Panc1 (cell line): Measurements from ENCODE around the gene SIGMAR1. TPM values are rescaled to one million over a fixed set of nuclear protein-coding genes. Genes with fewer than 3 reads are reported as not detected.

Source experiments
- ATAC-seq: fragments of 200-7000 bp; cut with Tn5 transposase; 2 replicates; pipeline ENCODE4 v1.9.1; 2020; ENCODE audit warnings: mild to moderate bottlenecking, moderate library complexity
- BruUV-seq: library from RNA; stranded (reverse); fragments of 400-500 nt; replicated peaks from 2 replicates; lab custom pipeline; 2021; lab: Mats Ljungman, UMichigan
- CTCF ChIA-PET: fragments of 300-600 bp; sonication (Branson Sonifier 250); formaldehyde crosslinking; loops from one replicate; lab custom pipeline; 2022; ENCODE audit warnings: antibody characterized with exemption; lab: Charles Lee
- POLR2A ChIA-PET: fragments of 300-600 bp; sonication (Branson Sonifier 250); formaldehyde crosslinking; loops from one replicate; lab custom pipeline; 2022; ENCODE audit warnings: antibody characterized with exemption; lab: Charles Lee
- DNase-seq: peaks from one replicate; pipeline ENCODE4 v3.0.0-alpha.2; 2010; ENCODE audit warnings: low read depth, low spot score
- H3K27ac ChIP-seq: 2 replicates; pipeline ENCODE4 v1.5.1; 2011; ENCODE audit warnings: mild to moderate bottlenecking, low read length, inconsistent platforms
- H3K27me3 ChIP-seq: fragments of 200-500 bp; sonication (Bioruptor generic); 2 replicates; pipeline ENCODE4 v1.6.0; 2014; ENCODE audit warnings: low read length, inconsistent platforms; ENCODE audit not compliant: control insufficient read depth, insufficient read depth
- H3K36me3 ChIP-seq: fragments of 200-500 bp; sonication (Bioruptor generic); 2 replicates; pipeline ENCODE4 v1.5.1; 2014; ENCODE audit warnings: inconsistent platforms, mild to moderate bottlenecking, low read length, moderate library complexity; ENCODE audit not compliant: control insufficient read depth, insufficient read depth
- H3K4me1 ChIP-seq: 2 replicates; pipeline ENCODE4 v1.5.1; 2011; ENCODE audit warnings: inconsistent platforms, mild to moderate bottlenecking, low read length, moderate library complexity; ENCODE audit not compliant: control insufficient read depth, insufficient read depth
- H3K4me3 ChIP-seq, 2 experiments: 2 replicates each; pipeline ENCODE4 v1.5.1; 2011 to 2012; ENCODE audit warnings: low read depth in 2 of 2, low read length in 2 of 2, mild to moderate bottlenecking in 2 of 2, inconsistent platforms in 1 of 2, moderate library complexity in 1 of 2
- H3K9me3 ChIP-seq: fragments of 200-500 bp; sonication (Bioruptor generic); 2 replicates; pipeline ENCODE4 v1.5.1; 2014; ENCODE audit warnings: low read depth, mild to moderate bottlenecking, inconsistent platforms, low read length, moderate library complexity; ENCODE audit not compliant: control insufficient read depth, insufficient read depth
- SIN3A ChIP-seq: IDR thresholded peaks from 2 replicates; pipeline ENCODE4 v1.6.1; 2012; ENCODE audit warnings: low read depth, mild to moderate bottlenecking, low read length, moderate library complexity, borderline replicate concordance; ENCODE audit not compliant: insufficient read depth
- TCF7L2 ChIP-seq: IDR thresholded peaks from 2 replicates; pipeline ENCODE4 v1.6.1; 2011; ENCODE audit warnings: mild to moderate bottlenecking, low read depth, low read length, inconsistent platforms
- in situ Hi-C: cut with HindIII; loops from 2 replicates; pipeline ENCODE4 v1.10.0; 2016; ENCODE audit warnings: low sequenced_read_pairs, low pct_unique_long_range_greater_than_20kb
- intact Hi-C: fragments of 100-400 bp; cut with micrococcal nuclease; formaldehyde crosslinking; loops from one replicate; pipeline ENCODE4 v1.10.0; 2022; ENCODE audit not compliant: unreplicated experiment
- total RNA-seq: library from RNA; stranded (reverse); gene quantifications from one replicate; pipeline ENCODE4 v1.2.1, GENCODE V29; 2021; ENCODE audit not compliant: unreplicated experiment
- TF ChIP-seq, protein P1 (sequence below): fragments of 450-650 bp; IDR thresholded peaks from 2 replicates; pipeline ENCODE4 v1.5.1; 2017; ENCODE audit warnings: mild to moderate bottlenecking
- TF ChIP-seq, protein P2 (sequence below), 2 experiments: IDR thresholded peaks; 2 replicates each; pipeline ENCODE4 v1.6.1; 2011 to 2012; ENCODE audit warnings: low read depth in 2 of 2, control low read depth in 1 of 2, low read length in 1 of 2, mild to moderate bottlenecking in 1 of 2, moderate library complexity in 1 of 2; ENCODE audit not compliant: insufficient read depth in 1 of 2

SIGMAR1 gene
- total RNA-seq, 1 experiment from 2014 or later: 131 TPM

DNA sequence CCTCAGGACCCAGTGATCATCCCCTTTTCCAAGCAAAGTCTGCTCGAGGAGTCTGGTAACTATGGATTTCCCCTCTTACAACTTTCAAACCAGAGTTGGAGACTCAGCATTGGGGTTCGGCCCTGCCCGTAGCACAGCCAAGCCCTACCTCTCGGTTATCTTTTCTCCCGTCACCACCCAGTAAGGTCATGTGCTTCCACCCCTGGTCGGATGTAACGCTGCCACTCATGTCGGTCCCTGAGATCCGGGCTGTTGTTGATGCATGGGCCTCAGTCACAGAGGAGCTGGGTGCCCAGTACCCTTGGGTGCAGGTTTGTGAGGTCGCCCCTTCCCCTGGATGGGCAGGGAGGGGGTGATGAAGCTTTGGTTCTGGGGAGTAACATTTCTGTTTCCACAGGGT is 10.1 kb upstream of the SIGMAR1 start:
- Histone ChIP-seq H3K9me3 (no peaks in the 10 kb centered on the region), H3K4me3 (peak overlapping the region; percentile 73 to 84), H3K4me1 (peaks cover 32% of the 10 kb centered on the region), H3K27ac (peak overlapping the region; percentile 93), H3K36me3 (no peaks in the 10 kb centered on the region), H3K27me3 (no peaks in the 10 kb centered on the region)
- ChIA-PET CTCF (no interaction called here), POLR2A (no interaction called here)
- intact Hi-C loops (no loop called here), in situ Hi-C loops (no loop called here)
- ATAC-seq (no peak), DNase-seq (no peak)
- no peak for TF ChIP-seq TCF7L2
- TF ChIP-seq, protein P1, sequence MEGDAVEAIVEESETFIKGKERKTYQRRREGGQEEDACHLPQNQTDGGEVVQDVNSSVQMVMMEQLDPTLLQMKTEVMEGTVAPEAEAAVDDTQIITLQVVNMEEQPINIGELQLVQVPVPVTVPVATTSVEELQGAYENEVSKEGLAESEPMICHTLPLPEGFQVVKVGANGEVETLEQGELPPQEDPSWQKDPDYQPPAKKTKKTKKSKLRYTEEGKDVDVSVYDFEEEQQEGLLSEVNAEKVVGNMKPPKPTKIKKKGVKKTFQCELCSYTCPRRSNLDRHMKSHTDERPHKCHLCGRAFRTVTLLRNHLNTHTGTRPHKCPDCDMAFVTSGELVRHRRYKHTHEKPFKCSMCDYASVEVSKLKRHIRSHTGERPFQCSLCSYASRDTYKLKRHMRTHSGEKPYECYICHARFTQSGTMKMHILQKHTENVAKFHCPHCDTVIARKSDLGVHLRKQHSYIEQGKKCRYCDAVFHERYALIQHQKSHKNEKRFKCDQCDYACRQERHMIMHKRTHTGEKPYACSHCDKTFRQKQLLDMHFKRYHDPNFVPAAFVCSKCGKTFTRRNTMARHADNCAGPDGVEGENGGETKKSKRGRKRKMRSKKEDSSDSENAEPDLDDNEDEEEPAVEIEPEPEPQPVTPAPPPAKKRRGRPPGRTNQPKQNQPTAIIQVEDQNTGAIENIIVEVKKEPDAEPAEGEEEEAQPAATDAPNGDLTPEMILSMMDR: no peak
- BruUV-seq: no TSS peak

DNA sequence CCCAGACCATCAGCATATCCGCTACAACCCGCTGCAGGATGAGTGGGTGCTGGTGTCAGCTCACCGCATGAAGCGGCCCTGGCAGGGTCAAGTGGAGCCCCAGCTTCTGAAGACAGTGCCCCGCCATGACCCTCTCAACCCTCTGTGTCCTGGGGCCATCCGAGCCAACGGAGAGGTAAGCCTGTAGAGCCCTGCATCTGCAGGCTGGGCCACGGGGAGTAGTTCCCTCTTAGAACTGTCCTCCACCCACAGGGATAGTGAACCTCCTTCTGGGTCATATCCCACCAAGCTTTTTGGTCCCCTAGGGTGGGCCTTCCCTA is 9.5 kb upstream of the SIGMAR1 start:
- ChIA-PET POLR2A (no interaction called here), CTCF (interaction anchor here (0.8 to 1.3 kb wide), 5 partner anchors 9 to 56 kb away, joined by 4 to 8 read pairs (median 4); partner anchors contain the start of gene SIGMAR1)
- in situ Hi-C loops: no loop called here
- no peak for TF ChIP-seq TCF7L2
- no peak for TF ChIP-seq SIN3A
- TF ChIP-seq, protein P2, sequence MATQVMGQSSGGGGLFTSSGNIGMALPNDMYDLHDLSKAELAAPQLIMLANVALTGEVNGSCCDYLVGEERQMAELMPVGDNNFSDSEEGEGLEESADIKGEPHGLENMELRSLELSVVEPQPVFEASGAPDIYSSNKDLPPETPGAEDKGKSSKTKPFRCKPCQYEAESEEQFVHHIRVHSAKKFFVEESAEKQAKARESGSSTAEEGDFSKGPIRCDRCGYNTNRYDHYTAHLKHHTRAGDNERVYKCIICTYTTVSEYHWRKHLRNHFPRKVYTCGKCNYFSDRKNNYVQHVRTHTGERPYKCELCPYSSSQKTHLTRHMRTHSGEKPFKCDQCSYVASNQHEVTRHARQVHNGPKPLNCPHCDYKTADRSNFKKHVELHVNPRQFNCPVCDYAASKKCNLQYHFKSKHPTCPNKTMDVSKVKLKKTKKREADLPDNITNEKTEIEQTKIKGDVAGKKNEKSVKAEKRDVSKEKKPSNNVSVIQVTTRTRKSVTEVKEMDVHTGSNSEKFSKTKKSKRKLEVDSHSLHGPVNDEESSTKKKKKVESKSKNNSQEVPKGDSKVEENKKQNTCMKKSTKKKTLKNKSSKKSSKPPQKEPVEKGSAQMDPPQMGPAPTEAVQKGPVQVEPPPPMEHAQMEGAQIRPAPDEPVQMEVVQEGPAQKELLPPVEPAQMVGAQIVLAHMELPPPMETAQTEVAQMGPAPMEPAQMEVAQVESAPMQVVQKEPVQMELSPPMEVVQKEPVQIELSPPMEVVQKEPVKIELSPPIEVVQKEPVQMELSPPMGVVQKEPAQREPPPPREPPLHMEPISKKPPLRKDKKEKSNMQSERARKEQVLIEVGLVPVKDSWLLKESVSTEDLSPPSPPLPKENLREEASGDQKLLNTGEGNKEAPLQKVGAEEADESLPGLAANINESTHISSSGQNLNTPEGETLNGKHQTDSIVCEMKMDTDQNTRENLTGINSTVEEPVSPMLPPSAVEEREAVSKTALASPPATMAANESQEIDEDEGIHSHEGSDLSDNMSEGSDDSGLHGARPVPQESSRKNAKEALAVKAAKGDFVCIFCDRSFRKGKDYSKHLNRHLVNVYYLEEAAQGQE (IDR thresholded peaks at IDR 0.05; ENCODE audit: insufficient read depth in 1 of 2, low read depth in 2 of 2, low read length in 1 of 2): no peak
- TF ChIP-seq, protein P1: no peak
- no peaks in the 10 kb centered on the region for H3K36me3 ChIP-seq
- H3K4me3 ChIP-seq: peak overlapping the region; percentile 73 to 84
- H3K27me3 ChIP-seq: no peaks in the 10 kb centered on the region
- intact Hi-C loops: no loop called here
- peak overlapping the region; percentile 93 for H3K27ac ChIP-seq
- no TSS peak for BruUV-seq
- ATAC-seq (peak; percentile 29), DNase-seq (no peak)
- no peaks in the 10 kb centered on the region for H3K9me3 ChIP-seq
- H3K4me1 ChIP-seq: peaks cover 27% of the 10 kb centered on the region
